ENCODE data around the gene RCAN1.

GRCh38 chr21:34617753-34618339, 2.9 kb upstream of the RCAN1 start:
- TF ChIP-seq, protein P1, sequence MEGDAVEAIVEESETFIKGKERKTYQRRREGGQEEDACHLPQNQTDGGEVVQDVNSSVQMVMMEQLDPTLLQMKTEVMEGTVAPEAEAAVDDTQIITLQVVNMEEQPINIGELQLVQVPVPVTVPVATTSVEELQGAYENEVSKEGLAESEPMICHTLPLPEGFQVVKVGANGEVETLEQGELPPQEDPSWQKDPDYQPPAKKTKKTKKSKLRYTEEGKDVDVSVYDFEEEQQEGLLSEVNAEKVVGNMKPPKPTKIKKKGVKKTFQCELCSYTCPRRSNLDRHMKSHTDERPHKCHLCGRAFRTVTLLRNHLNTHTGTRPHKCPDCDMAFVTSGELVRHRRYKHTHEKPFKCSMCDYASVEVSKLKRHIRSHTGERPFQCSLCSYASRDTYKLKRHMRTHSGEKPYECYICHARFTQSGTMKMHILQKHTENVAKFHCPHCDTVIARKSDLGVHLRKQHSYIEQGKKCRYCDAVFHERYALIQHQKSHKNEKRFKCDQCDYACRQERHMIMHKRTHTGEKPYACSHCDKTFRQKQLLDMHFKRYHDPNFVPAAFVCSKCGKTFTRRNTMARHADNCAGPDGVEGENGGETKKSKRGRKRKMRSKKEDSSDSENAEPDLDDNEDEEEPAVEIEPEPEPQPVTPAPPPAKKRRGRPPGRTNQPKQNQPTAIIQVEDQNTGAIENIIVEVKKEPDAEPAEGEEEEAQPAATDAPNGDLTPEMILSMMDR (conservative IDR thresholded peaks at IDR 0.05; ENCODE audit: low read depth, low read length) = no peak
- TF ChIP-seq SMC3 (IDR thresholded peaks at IDR 0.05; ENCODE audit: low read depth, low read length) (no peak), RAD21 (IDR thresholded peaks at IDR 0.05; ENCODE audit: low read length) (no peak), MXI1 (IDR thresholded peaks at IDR 0.05; ENCODE audit: borderline replicate concordance, low read depth, low read length) (no peak)

Measured in IMR-90 (cell line).